Erythroblast (primary cell): ENCODE data around the gene NOL12.

Experiments
- GATA1 ChIP-seq: IDR thresholded peaks from 2 replicates; pipeline ENCODE4 v1.6.1; 2011; ENCODE audit warnings: low read depth, mild to moderate bottlenecking, control low read depth, low read length, moderate library complexity
- POLR2A ChIP-seq: IDR thresholded peaks from 2 replicates; pipeline ENCODE4 v1.6.1; 2011; ENCODE audit warnings: mild to moderate bottlenecking, low read length

GRCh38 chr22:37664249-37665101 lies 21.7 kb upstream of the NOL12 start:
- no peak for TF ChIP-seq POLR2A
- TF ChIP-seq GATA1 = no peak
